GM23338 (cell line): ENCODE results near the gene SAMD4A. TPM values are rescaled to one million over a fixed set of nuclear protein-coding genes. Genes with fewer than 3 reads are reported as not detected.

Experiments
- ATAC-seq: fragments of 200-7000 bp; cut with Tn5 transposase; 3 replicates; pipeline ENCODE4 v1.9.1; 2020
- DNase-seq: peaks from one replicate; pipeline ENCODE4 v3.0.0-alpha.2; 2015; ENCODE audit warnings: low spot score
- H2AFZ ChIP-seq: fragments of 200-600 bp; sonication (generic); 2 replicates; pipeline ENCODE4 v1.8.0; 2016; ENCODE audit warnings: antibody characterized with exemption, mild to moderate bottlenecking, moderate library complexity
- H3F3A ChIP-seq: fragments of 200-600 bp; sonication (generic); replicated peaks from 2 replicates; pipeline ENCODE4 v1.8.0; 2017; ENCODE audit warnings: antibody characterized with exemption, mixed run types, low read depth
- H3K27ac ChIP-seq: fragments of 200-600 bp; sonication (generic); 2 replicates; pipeline ENCODE4 v1.6.1; 2016; ENCODE audit warnings: low read depth
- H3K27me3 ChIP-seq: fragments of 200-600 bp; sonication (generic); 2 replicates; pipeline ENCODE4 v1.8.0; 2016; ENCODE audit warnings: mild to moderate bottlenecking, mixed run types, moderate library complexity; ENCODE audit not compliant: insufficient read depth
- H3K36me3 ChIP-seq: fragments of 200-600 bp; sonication (generic); 2 replicates; pipeline ENCODE4 v1.8.0; 2016; ENCODE audit warnings: mild to moderate bottlenecking; ENCODE audit not compliant: insufficient read depth
- H3K4me1 ChIP-seq: fragments of 200-600 bp; sonication (generic); 2 replicates; pipeline ENCODE4 v1.8.0; 2016; ENCODE audit warnings: mild to moderate bottlenecking, moderate library complexity; ENCODE audit not compliant: insufficient read depth
- H3K4me2 ChIP-seq: fragments of 200-600 bp; sonication (generic); 2 replicates; pipeline ENCODE4 v1.7.1; 2017; ENCODE audit warnings: mixed run types
- H3K4me3 ChIP-seq: fragments of 200-600 bp; sonication (generic); 2 replicates; pipeline ENCODE4 v1.6.1; 2016; ENCODE audit warnings: mixed run types
- H3K79me2 ChIP-seq: fragments of 200-600 bp; sonication (generic); replicated peaks from 2 replicates; pipeline ENCODE4 v1.8.0; 2017; ENCODE audit warnings: mild to moderate bottlenecking; ENCODE audit not compliant: insufficient read depth
- H3K9me2 ChIP-seq: fragments of 200-600 bp; sonication (generic); 2 replicates; pipeline ENCODE4 v1.8.0; 2017; ENCODE audit not compliant: insufficient read depth
- H4K20me1 ChIP-seq: fragments of 200-600 bp; sonication (generic); replicated peaks from 2 replicates; pipeline ENCODE4 v1.8.0; 2017; ENCODE audit warnings: mild to moderate bottlenecking; ENCODE audit not compliant: insufficient read depth
- H3K27ac Mint-ChIP-seq: 2 replicates; pipeline ENCODE4 v1.8.0; 2020; ENCODE audit warnings: inconsistent platforms, mild to moderate bottlenecking, moderate library complexity, mixed read lengths
- H3K27me3 Mint-ChIP-seq: 3 replicates; pipeline ENCODE4 v1.8.0; 2022; ENCODE audit warnings: low read depth, mild to moderate bottlenecking, moderate library complexity, mixed read lengths, inconsistent platforms; ENCODE audit not compliant: insufficient read depth, poor library complexity
- H3K36me3 Mint-ChIP-seq: 3 replicates; pipeline ENCODE4 v1.8.0; 2021; ENCODE audit warnings: low read depth, mild to moderate bottlenecking, inconsistent platforms, moderate library complexity, mixed read lengths
- H3K4me1 Mint-ChIP-seq: 3 replicates; pipeline ENCODE4 v1.8.0; 2020; ENCODE audit warnings: mild to moderate bottlenecking, inconsistent platforms, mixed read lengths
- H3K4me3 Mint-ChIP-seq: 3 replicates; pipeline ENCODE4 v1.8.0; 2021; ENCODE audit warnings: moderate library complexity, mild to moderate bottlenecking, inconsistent platforms, mixed read lengths
- H3K9me3 Mint-ChIP-seq: 3 replicates; pipeline ENCODE4 v1.8.0; 2020; ENCODE audit warnings: moderate library complexity, mild to moderate bottlenecking, inconsistent platforms, mixed read lengths
- CREB1 ChIP-seq: fragments of 250-450 bp; sonication (Bioruptor Pico); IDR thresholded peaks from 2 replicates; pipeline ENCODE4 v1.5.0; 2020; ENCODE audit warnings: low read depth, mild to moderate bottlenecking, moderate library complexity
- EZH2 ChIP-seq: fragments of 200-600 bp; sonication (generic); IDR thresholded peaks from one replicate; pipeline ENCODE4 v1.8.0; 2017; ENCODE audit warnings: antibody characterized with exemption, mild to moderate bottlenecking, low read depth; ENCODE audit not compliant: unreplicated experiment
- EZH2phosphoT487 ChIP-seq: fragments of 200-600 bp; sonication (generic); IDR thresholded peaks from one replicate; pipeline ENCODE4 v1.8.1; 2018; ENCODE audit warnings: antibody characterized with exemption; ENCODE audit not compliant: unreplicated experiment
- JUNB ChIP-seq: IDR thresholded peaks from one replicate; pipeline ENCODE4 v1.6.1; 2016; ENCODE audit warnings: antibody characterized with exemption; ENCODE audit not compliant: unreplicated experiment
- NANOG ChIP-seq: IDR thresholded peaks from 2 replicates; pipeline ENCODE4 v1.6.1; 2016; ENCODE audit warnings: antibody characterized with exemption, borderline replicate concordance
- POLR2AphosphoS5 ChIP-seq: IDR thresholded peaks from 2 replicates; pipeline ENCODE4 v1.6.1; 2016; ENCODE audit warnings: antibody characterized with exemption, low read depth
- ZNF114 ChIP-seq: fragments of 250-450 bp; sonication (Bioruptor Pico); IDR thresholded peaks from 2 replicates; pipeline ENCODE4 v1.5.0; 2020; ENCODE audit warnings: mild to moderate bottlenecking, moderate library complexity
- ZNF331 ChIP-seq: fragments of 250-450 bp; sonication (Bioruptor Pico); IDR thresholded peaks from 2 replicates; pipeline ENCODE4 v1.5.0; 2020; ENCODE audit warnings: low read depth, mild to moderate bottlenecking, moderate library complexity
- polyA plus RNA-seq: library from polyadenylated mRNA; unstranded; fragments of >200 nt; fragmentation: Nextera tagmentation; extraction: Ambion mirVana; gene quantifications from 2 replicates; pipeline ENCODE4 v1.2.1, GENCODE V29; 2016
- total RNA-seq: library from RNA; depleted of rRNA; stranded (reverse); fragments of >200 nt; shearing (Covaris generic); gene quantifications from 2 replicates; pipeline ENCODE4 v1.2.3, GENCODE V29; 2014
- TF ChIP-seq, protein P1 (sequence below): IDR thresholded peaks from one replicate; pipeline ENCODE4 v1.6.1; 2018; ENCODE audit warnings: antibody characterized with exemption; ENCODE audit not compliant: unreplicated experiment
- TF ChIP-seq, protein P2 (sequence below): IDR thresholded peaks from 2 replicates; pipeline ENCODE4 v1.6.1; 2016; ENCODE audit warnings: antibody characterized with exemption
- TF ChIP-seq, protein P3 (sequence below), 2 experiments: fragments of 200-600 bp in 1 of 2; sonication (generic) in 1 of 2; conservative IDR thresholded peaks; 2 replicates each; pipeline versions ENCODE4 v1.5.1 to v1.6.1; 2016 to 2017; ENCODE audit warnings: antibody characterized with exemption in 2 of 2, low read depth in 2 of 2, mild to moderate bottlenecking in 2 of 2, moderate library complexity in 1 of 2

Gene SAMD4A
- total and polyA plus RNA-seq, 2 experiments from 2014 or later, result 1.6 to 6.9 TPM

DNA sequence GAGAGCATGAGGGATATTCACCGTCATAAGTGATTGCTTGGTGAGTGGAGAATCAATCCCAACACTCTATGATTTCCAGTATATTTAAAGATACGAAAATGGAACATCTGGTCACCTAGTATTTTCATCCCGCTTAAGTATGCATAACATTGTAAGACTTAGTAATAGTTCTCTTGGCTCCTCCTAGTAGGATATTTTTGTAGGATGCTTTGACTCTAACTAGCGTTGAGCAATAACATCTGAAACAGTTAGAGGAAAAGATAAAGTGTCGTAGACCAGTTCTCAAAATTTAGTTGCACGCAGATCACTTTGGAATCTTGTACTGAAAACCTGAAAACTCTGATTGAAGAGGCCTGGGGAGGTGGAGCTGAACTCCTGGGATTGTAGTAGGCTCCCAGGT is 7.6 kb downstream of the SAMD4A start:
- H3K4me1 Mint-ChIP-seq, result no peaks in the 10 kb centered on the region; the same call in 2 of the 3 replicates
- no peaks in the 10 kb centered on the region; the same call in 2 of the 3 replicates for H3K9me3 Mint-ChIP-seq
- peaks cover 6% of the 10 kb centered on the region for H3K4me1 ChIP-seq
- no peak for ATAC-seq
- TF ChIP-seq EZH2, result no peak
- TF ChIP-seq, protein P1, sequence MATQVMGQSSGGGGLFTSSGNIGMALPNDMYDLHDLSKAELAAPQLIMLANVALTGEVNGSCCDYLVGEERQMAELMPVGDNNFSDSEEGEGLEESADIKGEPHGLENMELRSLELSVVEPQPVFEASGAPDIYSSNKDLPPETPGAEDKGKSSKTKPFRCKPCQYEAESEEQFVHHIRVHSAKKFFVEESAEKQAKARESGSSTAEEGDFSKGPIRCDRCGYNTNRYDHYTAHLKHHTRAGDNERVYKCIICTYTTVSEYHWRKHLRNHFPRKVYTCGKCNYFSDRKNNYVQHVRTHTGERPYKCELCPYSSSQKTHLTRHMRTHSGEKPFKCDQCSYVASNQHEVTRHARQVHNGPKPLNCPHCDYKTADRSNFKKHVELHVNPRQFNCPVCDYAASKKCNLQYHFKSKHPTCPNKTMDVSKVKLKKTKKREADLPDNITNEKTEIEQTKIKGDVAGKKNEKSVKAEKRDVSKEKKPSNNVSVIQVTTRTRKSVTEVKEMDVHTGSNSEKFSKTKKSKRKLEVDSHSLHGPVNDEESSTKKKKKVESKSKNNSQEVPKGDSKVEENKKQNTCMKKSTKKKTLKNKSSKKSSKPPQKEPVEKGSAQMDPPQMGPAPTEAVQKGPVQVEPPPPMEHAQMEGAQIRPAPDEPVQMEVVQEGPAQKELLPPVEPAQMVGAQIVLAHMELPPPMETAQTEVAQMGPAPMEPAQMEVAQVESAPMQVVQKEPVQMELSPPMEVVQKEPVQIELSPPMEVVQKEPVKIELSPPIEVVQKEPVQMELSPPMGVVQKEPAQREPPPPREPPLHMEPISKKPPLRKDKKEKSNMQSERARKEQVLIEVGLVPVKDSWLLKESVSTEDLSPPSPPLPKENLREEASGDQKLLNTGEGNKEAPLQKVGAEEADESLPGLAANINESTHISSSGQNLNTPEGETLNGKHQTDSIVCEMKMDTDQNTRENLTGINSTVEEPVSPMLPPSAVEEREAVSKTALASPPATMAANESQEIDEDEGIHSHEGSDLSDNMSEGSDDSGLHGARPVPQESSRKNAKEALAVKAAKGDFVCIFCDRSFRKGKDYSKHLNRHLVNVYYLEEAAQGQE, result no peak
- TF ChIP-seq EZH2phosphoT487, result no peak
- no peak for TF ChIP-seq NANOG
- no peak for TF ChIP-seq CREB1 (CRISPR knock-in tag)
- TF ChIP-seq ZNF114, result no peak
- TF ChIP-seq JUNB, result no peak
- TF ChIP-seq POLR2AphosphoS5, result no peak
- TF ChIP-seq, protein P2, sequence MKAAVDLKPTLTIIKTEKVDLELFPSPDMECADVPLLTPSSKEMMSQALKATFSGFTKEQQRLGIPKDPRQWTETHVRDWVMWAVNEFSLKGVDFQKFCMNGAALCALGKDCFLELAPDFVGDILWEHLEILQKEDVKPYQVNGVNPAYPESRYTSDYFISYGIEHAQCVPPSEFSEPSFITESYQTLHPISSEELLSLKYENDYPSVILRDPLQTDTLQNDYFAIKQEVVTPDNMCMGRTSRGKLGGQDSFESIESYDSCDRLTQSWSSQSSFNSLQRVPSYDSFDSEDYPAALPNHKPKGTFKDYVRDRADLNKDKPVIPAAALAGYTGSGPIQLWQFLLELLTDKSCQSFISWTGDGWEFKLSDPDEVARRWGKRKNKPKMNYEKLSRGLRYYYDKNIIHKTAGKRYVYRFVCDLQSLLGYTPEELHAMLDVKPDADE, result no peak
- TF ChIP-seq, protein P3, sequence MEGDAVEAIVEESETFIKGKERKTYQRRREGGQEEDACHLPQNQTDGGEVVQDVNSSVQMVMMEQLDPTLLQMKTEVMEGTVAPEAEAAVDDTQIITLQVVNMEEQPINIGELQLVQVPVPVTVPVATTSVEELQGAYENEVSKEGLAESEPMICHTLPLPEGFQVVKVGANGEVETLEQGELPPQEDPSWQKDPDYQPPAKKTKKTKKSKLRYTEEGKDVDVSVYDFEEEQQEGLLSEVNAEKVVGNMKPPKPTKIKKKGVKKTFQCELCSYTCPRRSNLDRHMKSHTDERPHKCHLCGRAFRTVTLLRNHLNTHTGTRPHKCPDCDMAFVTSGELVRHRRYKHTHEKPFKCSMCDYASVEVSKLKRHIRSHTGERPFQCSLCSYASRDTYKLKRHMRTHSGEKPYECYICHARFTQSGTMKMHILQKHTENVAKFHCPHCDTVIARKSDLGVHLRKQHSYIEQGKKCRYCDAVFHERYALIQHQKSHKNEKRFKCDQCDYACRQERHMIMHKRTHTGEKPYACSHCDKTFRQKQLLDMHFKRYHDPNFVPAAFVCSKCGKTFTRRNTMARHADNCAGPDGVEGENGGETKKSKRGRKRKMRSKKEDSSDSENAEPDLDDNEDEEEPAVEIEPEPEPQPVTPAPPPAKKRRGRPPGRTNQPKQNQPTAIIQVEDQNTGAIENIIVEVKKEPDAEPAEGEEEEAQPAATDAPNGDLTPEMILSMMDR (conservative IDR thresholded peaks at IDR 0.05; ENCODE audit: low read depth in 2 of 2), result no peak
- TF ChIP-seq ZNF331 (CRISPR knock-in tag), result no peak
- H3F3A ChIP-seq, result no peaks in the 10 kb centered on the region
- H3K4me3 ChIP-seq, result no peak overlapping the region
- peaks cover 8% of the 10 kb centered on the region; the same call in 2 of the 3 replicates for H3K36me3 Mint-ChIP-seq
- H3K27ac ChIP-seq, result no peak overlapping the region
- no peaks in the 10 kb centered on the region for H3K27me3 Mint-ChIP-seq
- no peak overlapping the region for H3K4me3 Mint-ChIP-seq
- H2AFZ ChIP-seq, result no peak overlapping the region
- DNase-seq, result no peak
- peaks cover 5% of the 10 kb centered on the region; the same call in 1 of the 2 replicates for H3K27me3 ChIP-seq
- H3K79me2 ChIP-seq, result peaks cover 15% of the 10 kb centered on the region
- no peaks in the 10 kb centered on the region for H3K36me3 ChIP-seq
- no peaks in the 10 kb centered on the region for H3K9me2 ChIP-seq
- H3K4me2 ChIP-seq, result no peak overlapping the region
- H4K20me1 ChIP-seq, result no peaks in the 10 kb centered on the region
- no peak overlapping the region for H3K27ac Mint-ChIP-seq
